NT2/D1 (cell line): ENCODE data around the gene MLPH.

Source experiments
- YY1 ChIP-seq: IDR thresholded peaks from 2 replicates; pipeline ENCODE4 v1.6.1; 2011; ENCODE audit not compliant: insufficient read length, insufficient read depth
- ZNF274 ChIP-seq: IDR thresholded peaks from 2 replicates; pipeline ENCODE4 v1.6.1; 2011; ENCODE audit warnings: mild to moderate bottlenecking, low read depth, low read length

DNA sequence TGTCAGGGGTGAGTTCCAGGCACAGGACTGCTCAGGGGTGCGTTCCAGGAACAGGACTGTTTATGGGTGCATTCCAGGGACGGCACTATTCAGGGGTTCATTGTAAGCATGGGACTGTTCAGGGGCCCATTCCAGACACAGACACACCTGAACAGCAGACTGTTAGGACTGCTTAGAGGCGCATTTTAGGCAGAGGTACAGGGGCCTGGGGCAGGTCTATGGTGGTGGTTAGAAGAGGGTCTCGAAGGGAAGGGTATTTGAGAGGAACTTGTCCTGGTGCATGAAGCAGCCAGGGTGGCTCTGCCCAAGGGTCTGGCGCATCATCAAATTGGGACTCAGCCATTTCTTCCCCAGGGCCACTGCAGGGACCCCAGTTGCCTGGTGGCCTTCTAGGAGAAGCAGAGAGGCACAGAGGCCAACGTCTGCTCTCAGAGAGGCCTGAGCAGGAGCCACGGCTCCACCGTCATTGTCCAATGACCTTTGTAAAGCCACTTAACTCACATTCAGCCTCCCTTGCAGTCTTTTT, 14.8 kb upstream of the MLPH start:
- TF ChIP-seq ZNF274: no peak
- TF ChIP-seq YY1: no peak
